ENCODE data around the gene PPP2R5C.

Gene PPP2R5C

GRCh38 chr14:101956179-101956885 lies 194.8 kb downstream of the PPP2R5C start:
- H3K9me3 ChIP-seq (replicated peaks in 1 of 11): no peaks in the 10 kb centered on the region
- TF ChIP-seq Cebpa-rat (IDR thresholded peaks at IDR 0.05): no peak
- H3K4me3 ChIP-seq: no peak overlapping the region

GRCh38 chr14:101957406-101958234 lies 196.1 kb downstream of the PPP2R5C start:
- TF ChIP-seq Cebpa-rat (IDR thresholded peaks at IDR 0.05): no peak
- Histone ChIP-seq H3K27me3 (no peaks in the 10 kb centered on the region), H3K9me3 (replicated peaks in 1 of 11) (no peaks in the 10 kb centered on the region), H3K36me3 (peaks cover 0 to 12% (median 0%) of the 10 kb centered on the region in 11 experiments; a peak in 1 of 22 replicates), H3K27ac (no peak overlapping the region), H4K20me1 (peaks cover 0 to 17% (median 0%) of the 10 kb centered on the region in 11 experiments; a peak in 3 of 22 replicates), H3K4me2 (no peak overlapping the region), H3K9ac (peak overlapping the region in 1 of 11 experiments; percentile 13; a peak in 2 of 22 replicates), H3K4me1 (peaks cover 0 to 13% (median 5%) of the 10 kb centered on the region in 10 experiments; a peak in 7 of 20 replicates), H3K4me3 (no peak overlapping the region)

More at GRCh38 chr14:101956179-101956885, 194.8 kb downstream of the PPP2R5C start:
- Histone ChIP-seq H3K27me3 (no peaks in the 10 kb centered on the region), H3K36me3 (peaks cover 0 to 12% (median 0%) of the 10 kb centered on the region in 11 experiments; a peak in 1 of 22 replicates), H3K27ac (no peak overlapping the region), H3K9ac (peak overlapping the region in 4 of 11 experiments; percentile 5 to 52 (median 22); a peak in 1 of 22 replicates), H3K4me1 (peaks cover 0 to 7% (median under 1%) of the 10 kb centered on the region in 10 experiments; a peak in 2 of 20 replicates), H3K4me2 (no peak overlapping the region), H4K20me1 (peaks cover 0 to 17% (median 0%) of the 10 kb centered on the region in 11 experiments; a peak in 2 of 22 replicates)

GRCh38 chr14:101958418-101959180 lies 197.1 kb downstream of the PPP2R5C start:
- Histone ChIP-seq H3K27me3 (no peaks in the 10 kb centered on the region), H3K9ac (no peak overlapping the region; a peak in 1 of 22 replicates), H3K9me3 (replicated peaks in 1 of 11) (no peaks in the 10 kb centered on the region), H3K36me3 (peaks cover 0 to 12% (median 0%) of the 10 kb centered on the region in 11 experiments; a peak in 1 of 22 replicates), H3K27ac (no peak overlapping the region), H3K4me3 (no peak overlapping the region), H3K4me2 (no peak overlapping the region), H3K4me1 (peaks cover 2 to 22% (median 12%) of the 10 kb centered on the region in 10 experiments; a peak in 16 of 20 replicates), H4K20me1 (peaks cover 0 to 10% (median 0%) of the 10 kb centered on the region in 11 experiments; a peak in 3 of 22 replicates)
- TF ChIP-seq Cebpa-rat (IDR thresholded peaks at IDR 0.05): no peak

GRCh38 chr14:101959277-101959676 lies 197.8 kb downstream of the PPP2R5C start:
- no peaks in the 10 kb centered on the region for H3K9me3 ChIP-seq (replicated peaks in 1 of 11)
- peak overlapping the region in 2 of 11 experiments; percentile 3 to 43; a peak in 2 of 22 replicates for H3K27ac ChIP-seq
- TF ChIP-seq Cebpa-rat (IDR thresholded peaks at IDR 0.05): no peak
- peaks cover 7 to 28% (median 17%) of the 10 kb centered on the region in 10 experiments; a peak in 18 of 20 replicates for H3K4me1 ChIP-seq
- no peak overlapping the region for H3K4me2 ChIP-seq
- H3K9ac ChIP-seq: no peak overlapping the region
- H3K4me3 ChIP-seq: no peak overlapping the region
- no peaks in the 10 kb centered on the region for H3K27me3 ChIP-seq
- peaks cover 0 to 12% (median 0%) of the 10 kb centered on the region in 11 experiments; a peak in 1 of 22 replicates for H3K36me3 ChIP-seq
- peaks cover 0 to 10% (median 0%) of the 10 kb centered on the region in 11 experiments; a peak in 3 of 22 replicates for H4K20me1 ChIP-seq

GRCh38 chr14:101960225-101960624 lies 198.7 kb downstream of the PPP2R5C start:
- Histone ChIP-seq H3K4me2 (no peak overlapping the region), H4K20me1 (peaks cover 0 to 10% (median 2%) of the 10 kb centered on the region in 11 experiments; a peak in 16 of 22 replicates), H3K4me1 (peaks cover 7 to 28% (median 17%) of the 10 kb centered on the region in 10 experiments; a peak in 18 of 20 replicates), H3K9ac (no peak overlapping the region; a peak in 1 of 22 replicates), H3K4me3 (no peak overlapping the region), H3K36me3 (peaks cover 0 to 12% (median 0%) of the 10 kb centered on the region in 11 experiments; a peak in 1 of 22 replicates), H3K9me3 (replicated peaks in 1 of 11) (no peaks in the 10 kb centered on the region), H3K27me3 (no peaks in the 10 kb centered on the region), H3K27ac (no peak overlapping the region)
- no peak for TF ChIP-seq Cebpa-rat (IDR thresholded peaks at IDR 0.05)

GRCh38 chr14:101961011-101961721 lies 199.7 kb downstream of the PPP2R5C start:
- Histone ChIP-seq H3K4me1 (peaks cover 9 to 29% (median 17%) of the 10 kb centered on the region in 10 experiments; a peak in 19 of 20 replicates), H3K9ac (0 out of 22 replicates have a peak overlapping the region, but pooled peaks of 1 of the 11 experiments have one; percentile 14), H3K4me3 (no peak overlapping the region), H3K9me3 (replicated peaks in 1 of 11) (no peaks in the 10 kb centered on the region), H4K20me1 (peaks cover 8 to 17% (median 11%) of the 10 kb centered on the region in 11 experiments; a peak in 20 of 22 replicates), H3K27ac (no peak overlapping the region), H3K36me3 (peaks cover 0 to 7% (median 0%) of the 10 kb centered on the region in 11 experiments; a peak in 1 of 22 replicates), H3K27me3 (no peaks in the 10 kb centered on the region), H3K4me2 (peak overlapping the region in 1 of 11 experiments; percentile 56; a peak in 1 of 22 replicates)
- TF ChIP-seq Cebpa-rat (IDR thresholded peaks at IDR 0.05): no peak

GRCh38 chr14:101961746-101962502 lies 200.4 kb downstream of the PPP2R5C start:
- H4K20me1 ChIP-seq: peaks cover 11 to 25% (median 18%) of the 10 kb centered on the region in 11 experiments; a peak in 20 of 22 replicates

More at GRCh38 chr14:101961746-101962502, 200.4 kb downstream of the PPP2R5C start:
- Histone ChIP-seq H3K27me3 (no peaks in the 10 kb centered on the region), H3K36me3 (peaks cover 0 to 2% (median 0%) of the 10 kb centered on the region in 11 experiments; a peak in 1 of 22 replicates), H3K27ac (no peak overlapping the region), H3K9ac (peak overlapping the region in 1 of 11 experiments; percentile 17; a peak in 2 of 22 replicates), H3K4me3 (no peak overlapping the region), H3K9me3 (replicated peaks in 1 of 11) (no peaks in the 10 kb centered on the region), H3K4me2 (no peak overlapping the region), H3K4me1 (peaks cover 16 to 37% (median 21%) of the 10 kb centered on the region in 10 experiments)
- no peak for TF ChIP-seq Cebpa-rat (IDR thresholded peaks at IDR 0.05)
